Tibial artery (tissue), 4 donors: ENCODE results near the gene INTS2.

ENCODE experiments used
- DNase-seq, 2 donors: peaks; one replicate each; pipeline ENCODE4 v3.0.0-alpha.2; 2019
- H3K27ac ChIP-seq, 2 donors: fragments of 200-600 bp; sonication (generic) in 1 of 2; 1 replicate in 1 of 2; 2 replicates in 1 of 2; pipeline ENCODE4 v1.5.1; 2018 to 2019; ENCODE audit warnings: mild to moderate bottlenecking in 1 of 2
- H3K27me3 ChIP-seq, 2 donors: fragments of 200-600 bp; sonication (generic) in 1 of 2; one replicate each; pipeline versions ENCODE4 v1.5.1 to v1.6.0; 2016 to 2019
- H3K36me3 ChIP-seq, 3 donors: fragments of 200-600 bp; sonication (generic) in 2 of 3; one replicate each; pipeline ENCODE4 v1.5.1; 2016 to 2019; ENCODE audit warnings: mild to moderate bottlenecking in 2 of 3
- H3K4me1 ChIP-seq, 4 donors: fragments of 200-600 bp; sonication (generic) in 2 of 4; 1 replicate in 3 of 4; 2 replicates in 1 of 4; pipeline ENCODE4 v1.5.1; 2016 to 2019
- H3K4me3 ChIP-seq, 2 donors: fragments of 200-600 bp; sonication (generic) in 1 of 2; 1 replicate in 1 of 2; 2 replicates in 1 of 2; pipeline ENCODE4 v1.5.1; 2018 to 2019; ENCODE audit warnings: mild to moderate bottlenecking in 2 of 2
- H3K9me3 ChIP-seq, 3 donors: fragments of 200-600 bp; sonication (generic) in 1 of 3; one replicate each; pipeline ENCODE4 v1.5.1; 2016 to 2019
- intact Hi-C: fragments of 100-400 bp; cut with DNase I; formaldehyde crosslinking; loops from one replicate; pipeline ENCODE4 v1.15.0; 2023; ENCODE audit warnings: low total_unique reads
- TF ChIP-seq, protein P1 (sequence below), 2 experiments: fragments of 200-600 bp in 1 of 2; fragments of 450-650 bp in 1 of 2; IDR thresholded peaks; one replicate each; pipeline ENCODE4 v1.5.1; 2017 to 2019; ENCODE audit warnings: antibody characterized with exemption in 2 of 2, mild to moderate bottlenecking in 1 of 2, moderate library complexity in 1 of 2

INTS2 gene

DNA sequence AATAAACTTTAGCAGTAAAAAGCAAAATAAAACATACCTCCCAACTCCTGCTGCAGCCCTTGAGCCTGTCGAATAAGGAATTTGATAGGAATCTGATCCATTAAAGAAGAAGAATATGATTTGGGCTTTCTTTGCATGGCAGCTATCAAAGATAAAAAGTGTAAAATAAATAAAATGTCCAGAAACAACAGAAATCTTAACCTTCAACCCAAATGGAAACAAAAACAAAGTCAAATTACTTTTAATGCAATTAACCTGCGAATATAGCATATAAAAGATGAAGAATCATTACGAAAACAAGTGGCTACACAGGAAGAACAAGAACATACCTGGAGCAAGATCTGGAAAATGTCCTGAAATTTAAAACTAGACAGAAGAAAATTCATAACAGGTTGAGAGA lies 42.9 kb downstream of the INTS2 start:
- H3K36me3 ChIP-seq = peaks cover 21 to 81% (median 51%) of the 10 kb centered on the region in 3 donors
- TF ChIP-seq, protein P1, sequence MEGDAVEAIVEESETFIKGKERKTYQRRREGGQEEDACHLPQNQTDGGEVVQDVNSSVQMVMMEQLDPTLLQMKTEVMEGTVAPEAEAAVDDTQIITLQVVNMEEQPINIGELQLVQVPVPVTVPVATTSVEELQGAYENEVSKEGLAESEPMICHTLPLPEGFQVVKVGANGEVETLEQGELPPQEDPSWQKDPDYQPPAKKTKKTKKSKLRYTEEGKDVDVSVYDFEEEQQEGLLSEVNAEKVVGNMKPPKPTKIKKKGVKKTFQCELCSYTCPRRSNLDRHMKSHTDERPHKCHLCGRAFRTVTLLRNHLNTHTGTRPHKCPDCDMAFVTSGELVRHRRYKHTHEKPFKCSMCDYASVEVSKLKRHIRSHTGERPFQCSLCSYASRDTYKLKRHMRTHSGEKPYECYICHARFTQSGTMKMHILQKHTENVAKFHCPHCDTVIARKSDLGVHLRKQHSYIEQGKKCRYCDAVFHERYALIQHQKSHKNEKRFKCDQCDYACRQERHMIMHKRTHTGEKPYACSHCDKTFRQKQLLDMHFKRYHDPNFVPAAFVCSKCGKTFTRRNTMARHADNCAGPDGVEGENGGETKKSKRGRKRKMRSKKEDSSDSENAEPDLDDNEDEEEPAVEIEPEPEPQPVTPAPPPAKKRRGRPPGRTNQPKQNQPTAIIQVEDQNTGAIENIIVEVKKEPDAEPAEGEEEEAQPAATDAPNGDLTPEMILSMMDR (IDR thresholded peaks at IDR 0.05) = no peak
- H3K27ac ChIP-seq = no peak overlapping the region
- H3K27me3 ChIP-seq = no peaks in the 10 kb centered on the region
- H3K9me3 ChIP-seq = no peaks in the 10 kb centered on the region
- no peaks in the 10 kb centered on the region for H3K4me1 ChIP-seq
- no peak for DNase-seq
- H3K4me3 ChIP-seq = no peak overlapping the region
- intact Hi-C loops = no loop called here

- H3K36me3 ChIP-seq = peaks cover 41 to 77% (median 42%) of the 10 kb centered on the region in 3 donors
- intact Hi-C loops = no loop called here
These were observed 47.1 kb downstream of the INTS2 start for GRCh38 chr17:61880589-61881102.

DNA sequence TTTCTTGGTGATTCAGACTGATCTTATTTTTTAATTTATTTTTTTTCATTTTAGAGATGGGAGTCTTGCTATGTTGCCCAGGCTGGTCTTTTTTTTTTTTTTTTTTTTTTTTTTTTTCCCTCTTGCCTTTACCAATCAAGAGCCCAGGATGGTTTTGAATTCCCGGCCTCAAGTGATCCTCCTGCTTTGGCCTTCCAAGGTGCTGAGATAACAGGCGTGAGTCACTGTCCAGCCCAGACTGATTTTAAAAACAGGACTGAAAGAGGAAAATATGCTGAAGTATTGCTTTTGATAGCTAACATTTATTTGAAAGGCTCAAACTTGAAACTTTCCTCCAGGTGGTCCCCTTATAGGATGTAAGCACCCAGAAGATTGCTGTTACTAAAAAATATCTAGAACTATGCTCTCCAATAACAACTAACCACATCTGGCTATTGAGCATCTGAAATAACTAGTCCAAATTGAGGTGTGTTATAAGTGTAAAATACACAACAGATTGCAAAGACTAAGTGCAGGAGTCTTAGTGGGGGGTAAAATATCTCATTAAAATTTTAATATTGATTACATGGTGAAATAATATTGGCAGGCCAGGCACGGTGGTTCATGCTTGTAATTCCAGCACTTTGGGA lies 48.7 kb downstream of the INTS2 start:
- Histone ChIP-seq H3K9me3 (no peaks in the 10 kb centered on the region), H3K36me3 (peaks cover 34 to 81% (median 42%) of the 10 kb centered on the region in 3 donors), H3K4me3 (no peak overlapping the region), H3K27ac (no peak overlapping the region), H3K4me1 (no peaks in the 10 kb centered on the region), H3K27me3 (no peaks in the 10 kb centered on the region)
- DNase-seq = no peak
- intact Hi-C loops = no loop called here
- TF ChIP-seq, protein P1 (IDR thresholded peaks at IDR 0.05) = no peak

More at GRCh38 chr17:61880589-61881102, 47.1 kb downstream of the INTS2 start:
- Histone ChIP-seq H3K4me3 (no peak overlapping the region), H3K4me1 (no peaks in the 10 kb centered on the region), H3K27me3 (no peaks in the 10 kb centered on the region), H3K27ac (no peak overlapping the region), H3K9me3 (no peaks in the 10 kb centered on the region)
- no peak for DNase-seq
- TF ChIP-seq, protein P1 (IDR thresholded peaks at IDR 0.05) = no peak

DNA sequence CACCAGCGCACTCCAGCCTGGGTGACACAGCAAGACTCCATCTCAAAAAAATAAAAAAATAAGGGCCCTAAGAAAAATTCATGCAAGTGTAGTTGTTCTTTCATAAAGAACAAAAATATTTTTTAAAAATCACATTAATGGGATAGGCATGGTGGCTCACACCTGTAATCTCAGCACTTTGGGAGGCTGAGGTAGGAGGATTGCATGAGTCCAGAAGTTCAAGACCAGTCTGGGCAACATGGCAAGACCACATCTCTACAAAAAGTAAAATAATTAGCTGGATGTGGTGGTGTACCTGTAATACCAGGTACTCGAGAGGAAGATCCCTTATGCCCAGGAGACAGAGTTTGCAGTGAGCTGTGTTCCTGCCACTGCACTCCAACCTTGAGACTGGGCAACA lies 49.3 kb downstream of the INTS2 start:
- H3K4me3 ChIP-seq = no peak overlapping the region
- H3K9me3 ChIP-seq = no peaks in the 10 kb centered on the region
- DNase-seq = no peak
- intact Hi-C loops = no loop called here
- TF ChIP-seq, protein P1 (IDR thresholded peaks at IDR 0.05) = no peak
- H3K27me3 ChIP-seq = no peaks in the 10 kb centered on the region
- peaks cover 31 to 76% (median 44%) of the 10 kb centered on the region in 3 donors for H3K36me3 ChIP-seq
- no peaks in the 10 kb centered on the region for H3K4me1 ChIP-seq
- H3K27ac ChIP-seq = no peak overlapping the region

DNA sequence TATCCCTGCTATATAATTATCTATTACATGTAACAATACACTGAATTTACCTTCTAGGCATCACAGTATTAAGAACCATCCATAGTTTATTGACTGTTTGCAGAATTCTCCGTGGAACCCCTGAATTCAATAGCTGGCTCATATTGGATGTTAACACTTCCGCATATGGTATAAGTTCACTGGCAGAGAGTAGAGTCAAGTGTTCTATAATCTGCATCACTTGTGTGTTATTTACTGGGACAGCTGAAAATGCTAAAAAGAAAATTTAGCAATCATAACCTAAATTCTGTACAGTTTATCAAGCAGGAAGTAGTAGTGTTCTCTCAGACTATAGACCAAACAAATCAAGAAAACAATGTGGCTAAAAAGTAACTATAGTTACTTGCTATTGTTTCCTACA lies 49.9 kb downstream of the INTS2 start:
- Histone ChIP-seq H3K4me1 (no peaks in the 10 kb centered on the region), H3K9me3 (no peaks in the 10 kb centered on the region), H3K4me3 (no peak overlapping the region), H3K27me3 (no peaks in the 10 kb centered on the region), H3K27ac (no peak overlapping the region), H3K36me3 (peaks cover 25 to 73% (median 44%) of the 10 kb centered on the region in 3 donors)
- TF ChIP-seq, protein P1 (IDR thresholded peaks at IDR 0.05) = no peak
- intact Hi-C loops = no loop called here
- no peak for DNase-seq
